Erythroblast (primary cell): ENCODE data around the gene PSTK.

Experiments used
- GATA1 ChIP-seq: IDR thresholded peaks from 2 replicates; pipeline ENCODE4 v1.6.1; 2011; ENCODE audit warnings: low read depth, mild to moderate bottlenecking, control low read depth, low read length, moderate library complexity
- POLR2A ChIP-seq: IDR thresholded peaks from 2 replicates; pipeline ENCODE4 v1.6.1; 2011; ENCODE audit warnings: mild to moderate bottlenecking, low read length

GRCh38 chr10:122939856-122940543 lies 40.2 kb upstream of the PSTK start:
- TF ChIP-seq POLR2A: no peak
- no peak for TF ChIP-seq GATA1
